HG02610 (cell line): Measurements from ENCODE around the gene PDGFRB.
"Not testable (repeated sequence)": the region's sequence is repeated elsewhere in the genome, so short reads cannot be mapped to it uniquely, and the experiment has no call there.

Source experiments
- ATAC-seq: cut with Tn5 transposase; IDR thresholded peaks from one replicate; pipeline ENCODE4 v1.9.1; 2021; ENCODE audit warnings: mild to moderate bottlenecking, moderate library complexity; ENCODE audit not compliant: unreplicated experiment

Gene PDGFRB

GRCh38 chr5:150092159-150092787, 63.4 kb downstream of the PDGFRB start:
- ATAC-seq = peak; percentile 85

- ATAC-seq = no peak
These were observed 69.5 kb downstream of the PDGFRB start, which contains the start of gene CSF1R for GRCh38 chr5:150085950-150086715. TSS of gene CSF1R (minus strand) at chr5:150086554. CDS start at chr5:150086427, 127 bp downstream.

GRCh38 chr5:150085191-150085912, 70.3 kb downstream of the PDGFRB start:
- ATAC-seq = no peak

GRCh38 chr5:150084754-150085153, 70.9 kb downstream of the PDGFRB start:
- not testable (repeated sequence) for ATAC-seq

GRCh38 chr5:150082889-150083288, 72.8 kb downstream of the PDGFRB start:
- no peak for ATAC-seq

GRCh38 chr5:150082374-150082773, 73.3 kb downstream of the PDGFRB start:
- peak; percentile 20 for ATAC-seq

- ATAC-seq = peak; percentile 82
These were observed 73.9 kb downstream of the PDGFRB start for GRCh38 chr5:150081541-150082283.

- no peak for ATAC-seq
These were observed 74.8 kb downstream of the PDGFRB start for GRCh38 chr5:150080696-150081435.

- ATAC-seq = no peak
These were observed 75.7 kb downstream of the PDGFRB start for GRCh38 chr5:150079909-150080461.

- no peak for ATAC-seq
These were observed 76.6 kb downstream of the PDGFRB start for GRCh38 chr5:150078802-150079689.

- no peak for ATAC-seq
These were observed 77.4 kb downstream of the PDGFRB start for GRCh38 chr5:150077996-150078801.

- no peak for ATAC-seq
These were observed 78.6 kb downstream of the PDGFRB start for GRCh38 chr5:150077060-150077459.

GRCh38 chr5:150075806-150076205, 79.8 kb downstream of the PDGFRB start:
- ATAC-seq = no peak

- ATAC-seq = no peak
These were observed 80.4 kb downstream of the PDGFRB start for GRCh38 chr5:150075233-150075632.

- no peak for ATAC-seq
These were observed 82.0 kb downstream of the PDGFRB start for GRCh38 chr5:150073677-150074076.

- no peak for ATAC-seq
These were observed 82.5 kb downstream of the PDGFRB start for GRCh38 chr5:150073086-150073625.

GRCh38 chr5:150070821-150071220, 84.8 kb downstream of the PDGFRB start:
- ATAC-seq = no peak
